Muscle of leg (tissue), 11 donors: ENCODE measurements around the gene ITPK1. TPM values are rescaled to one million over a fixed set of nuclear protein-coding genes. Genes with fewer than 3 reads are reported as not detected.
"Not testable (repeated sequence)": the region's sequence is repeated elsewhere in the genome, so short reads cannot be mapped to it uniquely, and the experiment has no call there.

Source experiments
- DNase-seq: peaks from one replicate; pipeline ENCODE4 v3.0.0; 2013
- H3K27ac ChIP-seq: one replicate; pipeline ENCODE4 v1.5.1; 2013; ENCODE audit warnings: mild to moderate bottlenecking, low read length, control low read depth
- H3K27me3 ChIP-seq: one replicate; pipeline ENCODE4 v1.6.1; 2013; ENCODE audit warnings: low read length; ENCODE audit not compliant: control insufficient read depth, insufficient read depth
- H3K36me3 ChIP-seq: one replicate; pipeline ENCODE4 v1.6.1; 2013; ENCODE audit warnings: low read length; ENCODE audit not compliant: control insufficient read depth, insufficient read depth
- H3K4me1 ChIP-seq: one replicate; pipeline ENCODE4 v1.6.1; 2013; ENCODE audit warnings: low read length; ENCODE audit not compliant: control insufficient read depth, insufficient read depth
- H3K4me3 ChIP-seq: one replicate; pipeline ENCODE4 v1.5.1; 2013; ENCODE audit warnings: low read length, control low read depth
- H3K9me3 ChIP-seq: replicated peaks from 2 replicates; pipeline ENCODE4 v1.6.1; 2013; ENCODE audit warnings: low read depth, low read length; ENCODE audit not compliant: control insufficient read depth
- WGBS: methylation state at CpG from one replicate; pipeline ENCODE4 v1.1.5; 2013; ENCODE audit warnings: missing lambda C conversion rate; ENCODE audit not compliant: insufficient coverage; 5-methylcytosine and 5-hydroxymethylcytosine counted together
- polyA plus RNA-seq, 8 donors: library from polyadenylated mRNA; unstranded; fragments of 120-200 nt; gene quantifications; one replicate each; pipeline versions ENCODE4 v1.2.1 to v1.2.3, GENCODE V29; 2013; ENCODE audit warnings: inconsistent platforms in 1 of 8, low replicate concordance in 1 of 8; ENCODE audit not compliant: insufficient read length in 8 of 8, insufficient read depth in 1 of 8
- total RNA-seq: library from RNA; stranded (reverse); fragments of 120-200 nt; gene quantifications from one replicate; pipeline ENCODE4 v1.2.4, GENCODE V29; 2013

ITPK1 gene
- total and polyA plus RNA-seq, 9 donors, result 10.0 to 25.7 (median 17.5) TPM

- peak; percentile 39 for DNase-seq
- 51% methylated on average over 14 of the region's 16 CpGs for WGBS
These were observed 34.8 kb upstream of the ITPK1 start for GRCh38 chr14:93150227-93151208.

GRCh38 chr14:93148979-93149378, 33.3 kb upstream of the ITPK1 start:
- WGBS, result 89% methylated on average over 7 of the region's 8 CpGs
- Histone ChIP-seq H3K27me3 (peaks cover 5% of the 10 kb centered on the region), H3K27ac (no peak overlapping the region), H3K9me3 (no peaks in the 10 kb centered on the region), H3K36me3 (no peaks in the 10 kb centered on the region), H3K4me1 (no peaks in the 10 kb centered on the region), H3K4me3 (no peak overlapping the region)
- DNase-seq, result no peak

More at GRCh38 chr14:93150227-93151208, 34.8 kb upstream of the ITPK1 start:
- no peak overlapping the region for H3K4me3 ChIP-seq
- H3K4me1 ChIP-seq, result no peaks in the 10 kb centered on the region
- no peaks in the 10 kb centered on the region for H3K36me3 ChIP-seq
- no peak overlapping the region for H3K27ac ChIP-seq
- H3K27me3 ChIP-seq, result peaks cover 5% of the 10 kb centered on the region
- H3K9me3 ChIP-seq, result no peaks in the 10 kb centered on the region

DNA sequence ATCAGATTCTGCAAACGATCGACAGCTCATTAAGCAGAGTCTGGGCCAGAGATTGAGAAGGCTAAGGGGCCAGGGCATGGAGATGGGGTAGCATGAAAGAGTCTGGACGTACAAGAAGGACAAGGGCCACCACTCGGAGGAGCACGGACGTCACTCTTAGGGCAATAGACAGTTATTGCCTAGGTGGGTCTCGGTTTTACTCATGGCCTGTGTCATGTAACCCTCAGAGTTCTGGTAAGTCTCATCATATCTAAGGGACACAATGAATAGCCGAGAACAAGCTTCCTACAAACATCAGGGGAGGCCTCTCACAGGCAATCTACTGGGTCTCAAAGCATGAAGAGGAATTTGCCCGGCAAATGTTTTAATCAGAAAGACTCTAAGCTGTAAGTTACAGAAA, 30.4 kb upstream of the ITPK1 start:
- H3K27me3 ChIP-seq, result peaks cover 5% of the 10 kb centered on the region
- 72% methylated on average over 8 of the region's 9 CpGs for WGBS

GRCh38 chr14:93142854-93143652, 27.3 kb upstream of the ITPK1 start:
- H3K27me3 ChIP-seq, result no peaks in the 10 kb centered on the region
- no peak overlapping the region for H3K4me3 ChIP-seq
- no peak for DNase-seq
- H3K27ac ChIP-seq, result no peak overlapping the region
- no peaks in the 10 kb centered on the region for H3K36me3 ChIP-seq
- whole genome bisulfite sequencing, result 87% methylated on average over 8 of the region's 13 CpGs
- H3K4me1 ChIP-seq, result peaks cover under 1% of the 10 kb centered on the region
- H3K9me3 ChIP-seq, result no peaks in the 10 kb centered on the region

More for the DNA sequence above, 30.4 kb upstream of the ITPK1 start:
- no peak for DNase-seq
- H3K4me1 ChIP-seq, result no peaks in the 10 kb centered on the region
- H3K4me3 ChIP-seq, result no peak overlapping the region
- no peaks in the 10 kb centered on the region for H3K36me3 ChIP-seq
- H3K9me3 ChIP-seq, result no peaks in the 10 kb centered on the region
- H3K27ac ChIP-seq, result no peak overlapping the region

GRCh38 chr14:93137864-93138263, 22.1 kb upstream of the ITPK1 start:
- Histone ChIP-seq H3K27ac (no peak overlapping the region), H3K9me3 (no peaks in the 10 kb centered on the region), H3K36me3 (no peaks in the 10 kb centered on the region), H3K4me1 (peaks cover 4% of the 10 kb centered on the region), H3K4me3 (no peak overlapping the region), H3K27me3 (no peaks in the 10 kb centered on the region)
- DNase-seq, result peak; percentile 44
- WGBS, result no CpG with 5 or more reads among the region's 17 CpGs

DNA sequence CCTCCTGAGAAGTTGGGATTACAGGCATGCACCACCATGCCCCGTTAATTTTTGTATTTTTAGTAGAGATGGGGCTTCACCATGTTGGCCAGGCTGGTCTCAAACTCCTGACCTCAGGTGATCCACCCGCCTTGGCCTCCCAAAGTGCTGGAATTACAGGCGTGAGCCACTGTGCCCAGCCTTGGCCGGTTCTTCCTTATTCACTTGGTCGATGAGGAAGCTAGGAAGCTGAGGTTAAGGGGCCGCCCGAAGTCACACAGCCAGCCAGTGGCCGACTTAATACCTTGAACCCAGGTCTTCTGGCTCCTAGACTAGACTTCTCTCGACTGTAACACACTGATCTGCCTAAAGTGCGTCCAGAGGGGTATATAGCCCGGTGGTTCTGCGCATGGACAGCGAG, 20.8 kb upstream of the ITPK1 start:
- H3K27me3 ChIP-seq, H3K4me1 ChIP-seq, H3K36me3 ChIP-seq, H3K27ac ChIP-seq, H3K4me3 ChIP-seq, DNase-seq, H3K9me3 ChIP-seq: not testable (repeated sequence)
- WGBS, result 84% methylated on average over 12 of the region's 13 CpGs

DNA sequence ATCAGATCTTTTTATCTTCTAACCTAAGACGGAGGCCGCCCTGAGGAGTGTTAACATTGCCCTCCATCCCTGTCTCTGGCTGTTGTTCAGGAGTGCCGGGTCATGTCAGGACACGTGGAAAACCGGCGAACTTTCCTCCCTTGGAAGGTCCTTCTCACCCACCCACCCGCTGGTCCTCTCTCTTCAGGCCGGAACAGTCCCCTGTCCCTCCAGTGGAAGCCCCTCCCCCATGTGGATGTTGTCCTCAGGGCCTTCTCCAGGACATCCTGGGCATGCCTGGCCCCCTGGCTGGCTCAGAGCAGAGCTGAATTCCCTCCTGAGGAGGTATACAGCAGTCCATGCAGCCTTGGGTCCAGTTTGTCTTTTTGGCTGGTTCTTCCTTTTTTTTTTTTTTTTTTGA, 20.3 kb upstream of the ITPK1 start:
- Histone ChIP-seq H3K9me3 (no peaks in the 10 kb centered on the region), H3K27me3 (no peaks in the 10 kb centered on the region), H3K4me1 (peaks cover 4% of the 10 kb centered on the region), H3K4me3 (no peak overlapping the region), H3K27ac (no peak overlapping the region), H3K36me3 (no peaks in the 10 kb centered on the region)
- 71% methylated on average over 8 of the region's 8 CpGs for WGBS
- DNase-seq, result no peak

- H3K27me3 ChIP-seq, result no peaks in the 10 kb centered on the region
- 85% methylated on average over 3 of the region's 5 CpGs for WGBS
- H3K36me3 ChIP-seq, result no peaks in the 10 kb centered on the region
- no peak overlapping the region for H3K4me3 ChIP-seq
- H3K27ac ChIP-seq, result no peak overlapping the region
- H3K4me1 ChIP-seq, result peaks cover 4% of the 10 kb centered on the region
- no peaks in the 10 kb centered on the region for H3K9me3 ChIP-seq
- DNase-seq, result no peak
These were observed 19.7 kb upstream of the ITPK1 start for GRCh38 chr14:93135399-93135798.

DNA sequence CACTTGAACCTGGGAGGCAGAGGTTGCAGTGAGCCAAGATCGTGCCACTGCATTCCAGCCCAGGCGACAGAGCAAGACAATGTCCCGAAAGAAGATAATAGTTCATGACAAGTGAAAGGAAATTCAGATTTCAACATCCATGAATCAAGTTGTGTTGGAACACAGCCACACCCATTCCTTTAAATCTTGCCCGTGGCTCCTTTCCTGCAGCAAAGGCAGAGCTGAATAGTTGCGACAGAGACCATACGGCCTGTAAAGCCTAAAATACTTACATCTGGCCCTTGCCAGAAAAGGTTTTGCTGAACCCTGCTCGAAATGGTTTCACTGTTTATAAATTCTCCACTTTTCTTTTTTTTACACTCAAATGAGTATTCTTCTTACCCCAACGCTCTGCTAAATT, 17.7 kb upstream of the ITPK1 start:
- H3K4me1 ChIP-seq, result peaks cover 14% of the 10 kb centered on the region
- H3K27ac ChIP-seq, result no peak overlapping the region
- no peaks in the 10 kb centered on the region for H3K9me3 ChIP-seq
- 54% methylated on average over 4 of the region's 8 CpGs for WGBS
- H3K4me3 ChIP-seq, result no peak overlapping the region
- no peaks in the 10 kb centered on the region for H3K27me3 ChIP-seq
- no peaks in the 10 kb centered on the region for H3K36me3 ChIP-seq
- no peak for DNase-seq

DNA sequence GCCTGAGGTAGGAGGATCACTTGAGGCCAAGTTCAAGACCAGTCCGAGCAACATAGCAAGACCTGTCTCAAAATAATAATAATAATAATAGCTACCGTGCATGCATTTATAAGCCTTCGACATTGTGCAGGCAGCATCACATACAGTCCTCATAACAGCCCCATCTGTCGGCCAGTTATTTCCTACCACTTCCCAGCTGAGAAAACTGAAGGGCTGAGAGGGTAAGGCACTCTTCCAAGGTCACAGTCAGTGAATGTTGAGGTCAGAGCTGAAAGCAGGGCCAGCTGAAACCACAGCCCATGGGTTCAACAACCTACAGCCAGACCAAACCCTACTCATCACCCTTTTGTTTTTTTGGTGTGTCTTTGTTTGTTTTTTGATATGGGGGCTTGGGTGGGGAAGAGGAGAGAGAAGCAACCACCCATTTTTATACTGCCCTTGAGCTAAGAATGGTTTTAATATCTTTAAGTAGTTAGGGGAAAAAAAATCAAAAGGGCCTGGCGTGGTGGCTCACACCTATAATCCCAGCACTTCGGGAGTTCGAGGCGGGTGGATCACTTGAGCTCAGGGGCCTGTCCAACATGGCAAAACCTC, 16.8 kb upstream of the ITPK1 start:
- Histone ChIP-seq H3K4me1 (peaks cover 11% of the 10 kb centered on the region), H3K9me3 (no peaks in the 10 kb centered on the region), H3K27me3 (no peaks in the 10 kb centered on the region), H3K4me3 (no peak overlapping the region), H3K36me3 (no peaks in the 10 kb centered on the region), H3K27ac (no peak overlapping the region)
- no CpG with 5 or more reads among the region's 8 CpGs for WGBS
- peak; percentile 33 for DNase-seq
